Hepatocyte (in vitro differentiated cells): ENCODE data around the gene OR6B1.

ENCODE experiments used
- EZH2 ChIP-seq: fragments of 200-600 bp; sonication (generic); IDR thresholded peaks from 2 replicates; pipeline ENCODE4 v1.6.1; 2016; ENCODE audit warnings: antibody characterized with exemption, mild to moderate bottlenecking, borderline replicate concordance
- TF ChIP-seq, protein P1 (sequence below): fragments of 200-600 bp; sonication (generic); IDR thresholded peaks from 2 replicates; pipeline ENCODE4 v1.5.1; 2016; ENCODE audit warnings: antibody characterized with exemption, mild to moderate bottlenecking; ENCODE audit not compliant: poor library complexity

DNA sequence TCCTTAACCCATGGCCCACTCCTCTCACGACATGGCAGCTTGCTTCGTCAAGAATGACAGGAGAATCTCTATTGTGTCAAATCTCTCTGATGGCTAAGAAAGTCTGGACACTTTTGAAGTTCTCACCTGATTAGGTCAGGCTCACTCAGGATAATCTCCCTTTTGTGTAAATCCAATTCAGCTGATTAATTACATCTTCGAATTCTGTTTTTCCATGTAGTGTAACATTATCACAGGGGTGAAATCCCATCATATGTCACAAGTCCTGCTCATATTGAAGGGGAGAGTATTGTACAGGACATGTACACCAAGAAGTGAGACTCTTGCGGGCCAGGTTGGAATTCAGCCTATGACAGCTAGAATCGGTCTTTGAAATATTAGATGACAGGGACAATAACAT lies 16.2 kb upstream of the OR6B1 start:
- TF ChIP-seq, protein P1, sequence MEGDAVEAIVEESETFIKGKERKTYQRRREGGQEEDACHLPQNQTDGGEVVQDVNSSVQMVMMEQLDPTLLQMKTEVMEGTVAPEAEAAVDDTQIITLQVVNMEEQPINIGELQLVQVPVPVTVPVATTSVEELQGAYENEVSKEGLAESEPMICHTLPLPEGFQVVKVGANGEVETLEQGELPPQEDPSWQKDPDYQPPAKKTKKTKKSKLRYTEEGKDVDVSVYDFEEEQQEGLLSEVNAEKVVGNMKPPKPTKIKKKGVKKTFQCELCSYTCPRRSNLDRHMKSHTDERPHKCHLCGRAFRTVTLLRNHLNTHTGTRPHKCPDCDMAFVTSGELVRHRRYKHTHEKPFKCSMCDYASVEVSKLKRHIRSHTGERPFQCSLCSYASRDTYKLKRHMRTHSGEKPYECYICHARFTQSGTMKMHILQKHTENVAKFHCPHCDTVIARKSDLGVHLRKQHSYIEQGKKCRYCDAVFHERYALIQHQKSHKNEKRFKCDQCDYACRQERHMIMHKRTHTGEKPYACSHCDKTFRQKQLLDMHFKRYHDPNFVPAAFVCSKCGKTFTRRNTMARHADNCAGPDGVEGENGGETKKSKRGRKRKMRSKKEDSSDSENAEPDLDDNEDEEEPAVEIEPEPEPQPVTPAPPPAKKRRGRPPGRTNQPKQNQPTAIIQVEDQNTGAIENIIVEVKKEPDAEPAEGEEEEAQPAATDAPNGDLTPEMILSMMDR: no peak
- no peak for TF ChIP-seq EZH2
